ENCODE measurements around the gene MALT1. TPM values are rescaled to one million over a fixed set of nuclear protein-coding genes. Genes with fewer than 3 reads are reported as not detected.
"Not testable (repeated sequence)": the region's sequence is repeated elsewhere in the genome, so short reads cannot be mapped to it uniquely, and the experiment has no call there.

MALT1 gene
- total RNA-seq, 2 donors from 2014 or later, result 17.7 to 28.8 TPM

DNA sequence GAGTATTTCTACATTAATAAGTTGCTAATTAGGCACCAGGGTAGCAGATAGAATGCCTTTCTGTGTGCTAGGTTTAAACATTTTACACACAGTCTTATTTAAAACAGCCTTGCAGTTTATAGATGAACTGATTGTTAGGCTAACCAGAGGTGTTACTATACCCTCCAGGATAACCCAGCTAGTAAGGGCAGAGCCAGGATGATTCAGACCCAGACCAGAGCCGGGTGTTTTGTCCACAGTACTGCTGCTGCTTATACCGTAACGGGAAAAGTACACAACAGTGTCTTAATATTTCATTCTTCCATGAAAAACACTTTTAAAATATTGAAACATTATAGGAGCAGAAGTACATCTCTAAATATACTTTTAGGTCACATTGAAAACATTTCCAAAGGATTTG lies 82.7 kb downstream of the MALT1 start:
- Histone ChIP-seq H3K27ac (no peak overlapping the region), H3K36me3 (peaks cover 14% of the 10 kb centered on the region), H3K9me3 (peaks cover under 1% of the 10 kb centered on the region), H3K4me3 (no peak overlapping the region), H3K27me3 (replicated peaks; ENCODE audit: insufficient read depth) (no peaks in the 10 kb centered on the region), H3K4me1 (ENCODE audit: control insufficient read depth in 1 of 2, low read depth in 2 of 2) (no peaks in the 10 kb centered on the region)
- no peak for ATAC-seq (ENCODE audit: insufficient number of reproducible peaks, low FRiP score, low read depth)
- DNase-seq (ENCODE audit: low spot score), result no peak
- TF ChIP-seq, protein P1, sequence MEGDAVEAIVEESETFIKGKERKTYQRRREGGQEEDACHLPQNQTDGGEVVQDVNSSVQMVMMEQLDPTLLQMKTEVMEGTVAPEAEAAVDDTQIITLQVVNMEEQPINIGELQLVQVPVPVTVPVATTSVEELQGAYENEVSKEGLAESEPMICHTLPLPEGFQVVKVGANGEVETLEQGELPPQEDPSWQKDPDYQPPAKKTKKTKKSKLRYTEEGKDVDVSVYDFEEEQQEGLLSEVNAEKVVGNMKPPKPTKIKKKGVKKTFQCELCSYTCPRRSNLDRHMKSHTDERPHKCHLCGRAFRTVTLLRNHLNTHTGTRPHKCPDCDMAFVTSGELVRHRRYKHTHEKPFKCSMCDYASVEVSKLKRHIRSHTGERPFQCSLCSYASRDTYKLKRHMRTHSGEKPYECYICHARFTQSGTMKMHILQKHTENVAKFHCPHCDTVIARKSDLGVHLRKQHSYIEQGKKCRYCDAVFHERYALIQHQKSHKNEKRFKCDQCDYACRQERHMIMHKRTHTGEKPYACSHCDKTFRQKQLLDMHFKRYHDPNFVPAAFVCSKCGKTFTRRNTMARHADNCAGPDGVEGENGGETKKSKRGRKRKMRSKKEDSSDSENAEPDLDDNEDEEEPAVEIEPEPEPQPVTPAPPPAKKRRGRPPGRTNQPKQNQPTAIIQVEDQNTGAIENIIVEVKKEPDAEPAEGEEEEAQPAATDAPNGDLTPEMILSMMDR (IDR thresholded peaks at IDR 0.05), result no peak

DNA sequence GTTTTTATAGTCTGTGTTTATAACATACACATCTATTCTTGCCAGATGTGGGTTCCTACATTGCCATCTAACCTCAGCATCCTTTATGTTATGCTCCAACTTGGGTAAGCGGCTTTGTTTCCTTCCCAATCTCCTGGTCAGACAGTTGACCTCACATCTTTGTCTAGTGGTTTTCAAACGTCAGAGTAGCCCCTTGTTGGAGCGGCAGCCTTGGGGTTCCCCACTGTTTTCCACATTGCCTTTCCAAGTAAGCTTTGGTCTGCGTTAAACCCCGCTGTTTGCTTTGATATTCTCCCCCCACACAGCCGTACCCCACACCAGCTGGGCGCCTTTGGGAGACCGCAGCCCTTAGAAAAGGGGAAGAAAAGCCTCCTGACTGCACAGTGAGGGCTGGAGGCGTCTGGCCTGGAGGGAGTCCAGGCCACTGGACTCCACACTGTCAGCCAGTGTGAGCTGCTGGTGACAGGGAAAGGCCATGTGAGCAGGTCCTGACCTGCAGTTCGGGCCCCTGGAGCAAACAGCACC lies 83.3 kb downstream of the MALT1 start:
- ATAC-seq (ENCODE audit: insufficient number of reproducible peaks, low FRiP score, low read depth) (no peak), DNase-seq (ENCODE audit: low spot score) (no peak)
- no peaks in the 10 kb centered on the region for H3K4me1 ChIP-seq (ENCODE audit: control insufficient read depth in 1 of 2, low read depth in 2 of 2)
- H3K36me3 ChIP-seq, result peaks cover 8% of the 10 kb centered on the region
- no peaks in the 10 kb centered on the region for H3K9me3 ChIP-seq
- no peak overlapping the region for H3K27ac ChIP-seq
- H3K27me3 ChIP-seq (replicated peaks; ENCODE audit: insufficient read depth), result no peaks in the 10 kb centered on the region
- no peak overlapping the region for H3K4me3 ChIP-seq
- TF ChIP-seq, protein P1 (IDR thresholded peaks at IDR 0.05), result no peak

DNA sequence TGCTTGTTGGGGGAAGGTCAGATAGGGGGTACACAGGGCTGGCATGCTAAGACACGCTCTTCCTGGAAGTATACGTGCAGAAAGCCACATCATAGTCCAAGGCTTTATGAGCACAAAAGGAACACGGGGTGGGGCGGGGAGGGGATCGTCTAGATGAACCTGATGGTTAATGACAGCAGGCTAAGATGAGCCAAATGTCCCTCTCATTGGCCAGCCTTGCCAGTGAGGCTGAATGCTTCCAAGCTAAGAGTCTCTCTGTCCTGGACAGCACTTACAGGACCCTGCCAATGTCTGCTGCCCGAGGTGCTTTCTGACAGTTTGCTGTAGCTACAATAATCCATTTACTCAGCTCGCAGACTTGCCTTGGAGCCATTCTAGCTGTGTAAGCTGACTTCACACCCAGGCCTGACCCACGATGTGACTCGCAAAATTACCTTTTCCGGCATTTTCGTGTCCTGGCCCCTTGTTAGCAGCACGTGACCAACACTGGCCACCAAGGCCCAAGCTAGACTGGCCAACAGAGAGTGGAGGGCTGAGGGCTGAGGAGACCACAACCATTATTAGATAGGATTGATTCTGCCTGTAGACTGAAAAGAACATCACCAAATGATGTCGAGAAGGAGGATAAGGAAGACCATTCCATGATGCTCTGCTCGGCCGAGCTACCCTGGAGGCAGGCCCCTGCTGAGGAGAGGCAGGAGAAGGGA lies 84.2 kb downstream of the MALT1 start:
- TF ChIP-seq, protein P1 (IDR thresholded peaks at IDR 0.05), result no peak
- Histone ChIP-seq H3K4me3 (no peak overlapping the region), H3K4me1 (ENCODE audit: control insufficient read depth in 1 of 2, low read depth in 2 of 2) (no peaks in the 10 kb centered on the region), H3K9me3 (no peaks in the 10 kb centered on the region), H3K27ac (no peak overlapping the region), H3K36me3 (peaks cover 1% of the 10 kb centered on the region), H3K27me3 (replicated peaks; ENCODE audit: insufficient read depth) (no peaks in the 10 kb centered on the region)
- DNase-seq (ENCODE audit: low spot score), result no peak
- ATAC-seq (ENCODE audit: insufficient number of reproducible peaks, low FRiP score, low read depth), result no peak

DNA sequence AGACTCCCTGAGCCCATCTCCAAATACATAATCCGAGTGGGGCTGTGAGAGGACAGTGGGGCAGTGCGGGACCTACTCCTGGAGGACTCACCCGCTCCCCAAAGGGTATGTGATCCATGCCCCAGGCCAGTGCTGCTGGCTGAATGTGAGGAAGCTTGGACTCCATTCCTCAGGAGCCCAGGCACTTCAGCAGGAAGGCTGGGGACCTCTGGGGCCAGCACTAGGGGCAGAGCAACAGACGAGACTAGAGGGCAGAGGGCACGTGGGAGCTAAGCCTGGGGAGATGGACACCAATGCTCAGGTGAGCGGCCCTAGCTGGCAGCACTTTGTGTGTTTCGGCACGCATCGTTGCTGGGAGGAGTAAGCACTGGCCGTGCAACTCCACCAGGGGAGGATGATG lies 84.9 kb downstream of the MALT1 start:
- H3K4me3 ChIP-seq, result no peak overlapping the region
- no peaks in the 10 kb centered on the region for H3K36me3 ChIP-seq
- H3K9me3 ChIP-seq, result no peaks in the 10 kb centered on the region
- ATAC-seq (ENCODE audit: insufficient number of reproducible peaks, low FRiP score, low read depth), result no peak
- H3K4me1 ChIP-seq (ENCODE audit: control insufficient read depth in 1 of 2, low read depth in 2 of 2), result no peaks in the 10 kb centered on the region
- no peak overlapping the region for H3K27ac ChIP-seq
- no peak for DNase-seq (ENCODE audit: low spot score)
- TF ChIP-seq, protein P1 (IDR thresholded peaks at IDR 0.05), result no peak
- no peaks in the 10 kb centered on the region for H3K27me3 ChIP-seq (replicated peaks; ENCODE audit: insufficient read depth)

DNA sequence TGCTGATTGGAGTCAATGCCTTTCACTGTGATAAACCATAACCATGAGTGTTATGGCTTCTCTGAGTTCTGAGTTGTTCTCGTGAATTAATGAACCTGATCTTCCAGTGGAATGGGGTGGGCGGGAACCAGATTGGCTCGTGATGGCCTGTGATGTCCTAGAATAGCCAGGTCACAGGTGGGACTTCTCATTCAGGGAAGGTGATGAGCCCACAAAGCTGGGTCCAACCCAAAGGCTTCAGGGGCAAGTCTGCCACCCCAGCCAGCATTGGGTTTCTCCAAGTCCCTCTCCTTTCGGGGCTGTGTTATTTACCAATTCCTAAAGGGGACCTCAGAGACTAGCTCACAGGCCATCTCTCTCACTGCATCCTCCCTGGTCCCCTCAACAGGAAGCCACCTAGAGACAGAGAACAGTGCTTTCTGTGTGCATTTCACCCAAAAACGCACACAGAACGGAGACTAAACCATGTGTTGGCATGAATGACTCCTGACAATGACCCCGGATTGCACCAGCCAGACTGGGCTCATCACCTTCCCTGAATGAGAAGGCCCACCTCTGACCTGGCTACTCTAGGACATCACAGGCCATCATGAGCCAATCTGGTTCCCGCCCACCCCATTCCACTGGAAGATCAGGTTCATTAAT lies 85.5 kb downstream of the MALT1 start:
- DNase-seq (ENCODE audit: low spot score), result no peak

DNA sequence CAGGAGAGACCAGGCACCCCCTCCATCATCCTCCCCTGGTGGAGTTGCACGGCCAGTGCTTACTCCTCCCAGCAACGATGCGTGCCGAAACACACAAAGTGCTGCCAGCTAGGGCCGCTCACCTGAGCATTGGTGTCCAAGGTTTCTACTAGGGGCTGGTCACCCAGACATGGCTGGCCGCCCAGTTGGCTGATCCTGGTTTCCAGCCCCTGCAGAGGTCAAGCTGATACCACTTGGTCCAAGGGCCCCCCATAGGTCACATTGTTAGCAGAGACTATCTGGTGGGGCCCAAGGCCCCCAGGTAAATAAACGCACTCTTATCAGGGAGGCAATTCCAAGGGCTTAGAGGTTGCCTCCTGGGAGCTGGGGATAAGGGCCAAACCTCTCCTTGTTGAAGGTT lies 86.1 kb downstream of the MALT1 start:
- not testable (repeated sequence) for H3K36me3 ChIP-seq; ATAC-seq (ENCODE audit: insufficient number of reproducible peaks, low FRiP score, low read depth); DNase-seq (ENCODE audit: low spot score); H3K27me3 ChIP-seq (replicated peaks; ENCODE audit: insufficient read depth); H3K27ac ChIP-seq; H3K9me3 ChIP-seq; H3K4me3 ChIP-seq; H3K4me1 ChIP-seq (ENCODE audit: control insufficient read depth in 1 of 2, low read depth in 2 of 2)

More for the DNA sequence above, 85.5 kb downstream of the MALT1 start:
- Histone ChIP-seq H3K36me3 (no peaks in the 10 kb centered on the region), H3K27me3 (replicated peaks; ENCODE audit: insufficient read depth) (no peaks in the 10 kb centered on the region), H3K4me3 (no peak overlapping the region), H3K4me1 (ENCODE audit: control insufficient read depth in 1 of 2, low read depth in 2 of 2) (no peaks in the 10 kb centered on the region), H3K27ac (no peak overlapping the region), H3K9me3 (no peaks in the 10 kb centered on the region)
- TF ChIP-seq, protein P1 (IDR thresholded peaks at IDR 0.05), result no peak
- ATAC-seq (ENCODE audit: insufficient number of reproducible peaks, low FRiP score, low read depth), result no peak

Data from thoracic aorta (tissue), 2 donors.